Inflammatory macrophage treated with lipopolysaccharide for 4 hours (primary cell): ENCODE results near the gene CEP170.

Source experiments
- DNase-seq: peaks from one replicate; pipeline ENCODE4 v3.0.0-alpha.2; 2020

The CEP170 gene

GRCh38 chr1:243267914-243268653 lies 13.0 kb upstream of the CEP170 start:
- DNase-seq: peak; percentile 77

GRCh38 chr1:243267471-243267880 lies 12.4 kb upstream of the CEP170 start:
- DNase-seq: peak; percentile 87

GRCh38 chr1:243266231-243266630 lies 11.2 kb upstream of the CEP170 start:
- no peak for DNase-seq

- peak; percentile 84 for DNase-seq
Measured at GRCh38 chr1:243264717-243265116, 9.6 kb upstream of the CEP170 start.

- no peak for DNase-seq
Measured at GRCh38 chr1:243261390-243261789, 6.3 kb upstream of the CEP170 start.

- DNase-seq: no peak
Measured at GRCh38 chr1:243260221-243260880, 5.3 kb upstream of the CEP170 start.

- peak; percentile 65 for DNase-seq
Measured at GRCh38 chr1:243258731-243259130, 3.6 kb upstream of the CEP170 start.

GRCh38 chr1:243257189-243257588 lies 2.1 kb upstream of the CEP170 start:
- DNase-seq: no peak

GRCh38 chr1:243256590-243256989 lies 1.5 kb upstream of the CEP170 start:
- no peak for DNase-seq

GRCh38 chr1:243255791-243256512 lies 871 bp upstream of the CEP170 start, which contains the start of gene SDCCAG8:
TSS of gene SDCCAG8 (plus strand) at chr1:243256041. CDS start at chr1:243256174, 133 bp downstream.
- peak; percentile 100 for DNase-seq

- DNase-seq: peak; percentile 90
Measured at GRCh38 chr1:243254233-243254926, 701 bp downstream of the CEP170 start.

GRCh38 chr1:243253926-243254232 lies 1.2 kb downstream of the CEP170 start:
- DNase-seq: peak; percentile 35

GRCh38 chr1:243253211-243253925 lies 1.7 kb downstream of the CEP170 start:
- peak; percentile 52 for DNase-seq

- DNase-seq: no peak
Measured at GRCh38 chr1:243251539-243251938, 3.5 kb downstream of the CEP170 start.

GRCh38 chr1:243250102-243250501 lies 5.0 kb downstream of the CEP170 start:
- no peak for DNase-seq

GRCh38 chr1:243249214-243249613 lies 5.9 kb downstream of the CEP170 start:
- DNase-seq: no peak

- no peak for DNase-seq
Measured at GRCh38 chr1:243247901-243248300, 7.2 kb downstream of the CEP170 start.

GRCh38 chr1:243246916-243247315 lies 8.2 kb downstream of the CEP170 start:
- DNase-seq: peak; percentile 86

GRCh38 chr1:243244432-243244841 lies 10.6 kb downstream of the CEP170 start:
- DNase-seq: peak; percentile 75

GRCh38 chr1:243236604-243237252 lies 18.4 kb downstream of the CEP170 start:
- DNase-seq: no peak

- no peak for DNase-seq
Measured at GRCh38 chr1:243234978-243235647, 20.0 kb downstream of the CEP170 start.
